Activated T-helper 1 cell treated with anti-CD3 and anti-CD28 coated beads, Interleukin-12 subunit alpha, Interleukin-12 subunit beta, Interleukin-2, Interleukin-4 antibody, amounts not matched to agents 30 ng/mL and 10 ng/mL and 1 ng/mL, durations not matched to agents 14 hours and 24 hours and 36 hours (primary cell): ENCODE results near the gene LTB4R. TPM values are rescaled to one million over a fixed set of nuclear protein-coding genes. Genes with fewer than 3 reads are reported as not detected.

Experiments used
- DNase-seq: peaks from one replicate; pipeline ENCODE4 v3.0.0; 2021; ENCODE audit warnings: low spot score
- H3K27ac Mint-ChIP-seq: one replicate; pipeline ENCODE4 v1.8.0; 2021; ENCODE audit warnings: mild to moderate bottlenecking, mixed read lengths
- H3K27me3 Mint-ChIP-seq: one replicate; pipeline ENCODE4 v1.8.0; 2022; ENCODE audit warnings: mild to moderate bottlenecking, moderate library complexity, mixed read lengths; ENCODE audit not compliant: insufficient read depth
- H3K36me3 Mint-ChIP-seq: one replicate; pipeline ENCODE4 v1.8.0; 2021; ENCODE audit warnings: low read depth, mixed read lengths
- H3K4me1 Mint-ChIP-seq: one replicate; pipeline ENCODE4 v1.8.0; 2021; ENCODE audit warnings: low read depth, mixed read lengths
- H3K4me3 Mint-ChIP-seq: one replicate; pipeline ENCODE4 v1.8.0; 2021; ENCODE audit warnings: mild to moderate bottlenecking, moderate library complexity, mixed read lengths
- H3K9me3 Mint-ChIP-seq: one replicate; pipeline ENCODE4 v1.8.0; 2021; ENCODE audit warnings: mixed read lengths
- intact Hi-C: fragments of 100-400 bp; cut with micrococcal nuclease; formaldehyde crosslinking; loops from one replicate; pipeline ENCODE4 v1.15.1; 2024
- total RNA-seq: library from RNA; stranded (reverse); gene quantifications from 2 replicates; pipeline ENCODE4 v1.2.3, GENCODE V29; 2022

The LTB4R gene
- 10.1 and 11.1 TPM in 2 replicates for total RNA-seq

GRCh38 chr14:24310646-24311604 lies at the start of gene LTB4R:
Gene LTB4R (plus strand): TSS chr14:24311502. CDS start chr14:24315652, 4,150 bp downstream.
- Mint-ChIP-seq H3K27me3 (peaks cover 1% of the 10 kb centered on the region), H3K4me3 (peak within 1 kb of the TSS; percentile 85), H3K9me3 (no peaks in the 10 kb centered on the region), H3K27ac (peak within 1 kb of the TSS; percentile 84), H3K36me3 (peaks cover 47% of the 10 kb centered on the region), H3K4me1 (peaks cover 81% of the 10 kb centered on the region)
- DNase-seq, result peak; percentile 59
- intact Hi-C loops, result loop anchor here (1.0 kb wide), 1 partner anchor 120 kb away; no protein-coding TSS in a partner anchor

- Mint-ChIP-seq H3K27me3 (no peaks in the 10 kb centered on the region), H3K4me1 (peaks cover 2% of the 10 kb centered on the region), H3K27ac (no peak overlapping the region), H3K36me3 (peaks cover 13% of the 10 kb centered on the region), H3K9me3 (no peaks in the 10 kb centered on the region), H3K4me3 (no peak overlapping the region)
- intact Hi-C loops, result no loop called here
- no peak for DNase-seq
Observed at GRCh38 chr14:24261969-24262327, 49.4 kb upstream of the LTB4R start.

GRCh38 chr14:24262821-24263733 lies 48.2 kb upstream of the LTB4R start, which contains the start of gene TGM1:
Gene TGM1 (minus strand): TSS chr14:24263177. CDS start chr14:24262352, 825 bp downstream.
- Mint-ChIP-seq H3K36me3 (peaks cover 18% of the 10 kb centered on the region), H3K4me3 (no peak within 1 kb of the TSS), H3K4me1 (peaks cover 6% of the 10 kb centered on the region), H3K9me3 (no peaks in the 10 kb centered on the region), H3K27me3 (no peaks in the 10 kb centered on the region), H3K27ac (no peak within 1 kb of the TSS)
- DNase-seq, result no peak
- intact Hi-C loops, result no loop called here

- H3K4me1 Mint-ChIP-seq, result peaks cover 6% of the 10 kb centered on the region
- H3K27ac Mint-ChIP-seq, result no peak overlapping the region
- no peak overlapping the region for H3K4me3 Mint-ChIP-seq
- no peaks in the 10 kb centered on the region for H3K9me3 Mint-ChIP-seq
- no peak for DNase-seq
- peaks cover 16% of the 10 kb centered on the region for H3K36me3 Mint-ChIP-seq
- intact Hi-C loops, result no loop called here
- H3K27me3 Mint-ChIP-seq, result no peaks in the 10 kb centered on the region
Observed at GRCh38 chr14:24263848-24264247, 47.5 kb upstream of the LTB4R start.

- Mint-ChIP-seq H3K36me3 (peaks cover 16% of the 10 kb centered on the region), H3K4me1 (peaks cover 6% of the 10 kb centered on the region), H3K27me3 (no peaks in the 10 kb centered on the region), H3K27ac (peak overlapping the region; percentile 23), H3K4me3 (no peak overlapping the region), H3K9me3 (no peaks in the 10 kb centered on the region)
- intact Hi-C loops, result no loop called here
- no peak for DNase-seq
Observed at GRCh38 chr14:24264298-24264697, 47.0 kb upstream of the LTB4R start.

- peaks cover 19% of the 10 kb centered on the region for H3K4me1 Mint-ChIP-seq
- DNase-seq, result no peak
- H3K4me3 Mint-ChIP-seq, result peak overlapping the region; percentile 22
- H3K27ac Mint-ChIP-seq, result no peak overlapping the region
- H3K27me3 Mint-ChIP-seq, result no peaks in the 10 kb centered on the region
- peaks cover 16% of the 10 kb centered on the region for H3K36me3 Mint-ChIP-seq
- no peaks in the 10 kb centered on the region for H3K9me3 Mint-ChIP-seq
- intact Hi-C loops, result no loop called here
Observed at GRCh38 chr14:24266344-24267244, 44.7 kb upstream of the LTB4R start.

GRCh38 chr14:24267516-24267915 lies 43.8 kb upstream of the LTB4R start:
- Mint-ChIP-seq H3K9me3 (no peaks in the 10 kb centered on the region), H3K27ac (peak overlapping the region; percentile 18), H3K36me3 (peaks cover 16% of the 10 kb centered on the region), H3K4me3 (no peak overlapping the region), H3K27me3 (no peaks in the 10 kb centered on the region), H3K4me1 (peaks cover 28% of the 10 kb centered on the region)
- intact Hi-C loops, result no loop called here
- DNase-seq, result no peak

GRCh38 chr14:24268225-24268624 lies 43.1 kb upstream of the LTB4R start:
- Mint-ChIP-seq H3K4me3 (no peak overlapping the region), H3K4me1 (peaks cover 34% of the 10 kb centered on the region), H3K27me3 (no peaks in the 10 kb centered on the region), H3K27ac (no peak overlapping the region), H3K36me3 (peaks cover 16% of the 10 kb centered on the region), H3K9me3 (no peaks in the 10 kb centered on the region)
- no peak for DNase-seq
- intact Hi-C loops, result no loop called here

- peak overlapping the region; percentile 50 for H3K4me3 Mint-ChIP-seq
- H3K27ac Mint-ChIP-seq, result no peak overlapping the region
- no peak for DNase-seq
- H3K4me1 Mint-ChIP-seq, result peaks cover 46% of the 10 kb centered on the region
- H3K27me3 Mint-ChIP-seq, result no peaks in the 10 kb centered on the region
- H3K36me3 Mint-ChIP-seq, result peaks cover 16% of the 10 kb centered on the region
- intact Hi-C loops, result no loop called here
- no peaks in the 10 kb centered on the region for H3K9me3 Mint-ChIP-seq
Observed at GRCh38 chr14:24269368-24269767, 41.9 kb upstream of the LTB4R start.

- Mint-ChIP-seq H3K27ac (no peak overlapping the region), H3K4me1 (peaks cover 49% of the 10 kb centered on the region), H3K27me3 (no peaks in the 10 kb centered on the region), H3K36me3 (peaks cover 14% of the 10 kb centered on the region), H3K9me3 (no peaks in the 10 kb centered on the region), H3K4me3 (peak overlapping the region; percentile 93)
- intact Hi-C loops, result no loop called here
- no peak for DNase-seq
Observed at GRCh38 chr14:24269910-24270536, 41.3 kb upstream of the LTB4R start.

GRCh38 chr14:24270537-24271133 lies 40.7 kb upstream of the LTB4R start:
- intact Hi-C loops, result loop anchor here (1.0 kb wide), 8 partner anchors 28 to 172 kb away; partner anchors contain the start of genes CHMP4A, DHRS1, GMPR2 and IPO4
- no peaks in the 10 kb centered on the region for H3K27me3 Mint-ChIP-seq
- DNase-seq, result no peak
- peak overlapping the region; percentile 96 for H3K27ac Mint-ChIP-seq
- no peaks in the 10 kb centered on the region for H3K9me3 Mint-ChIP-seq
- peaks cover 52% of the 10 kb centered on the region for H3K4me1 Mint-ChIP-seq
- peak overlapping the region; percentile 93 for H3K4me3 Mint-ChIP-seq
- peaks cover 14% of the 10 kb centered on the region for H3K36me3 Mint-ChIP-seq
